GM23338 (cell line): Measurements from ENCODE around the gene ATP5PO. TPM values are rescaled to one million over a fixed set of nuclear protein-coding genes. Genes with fewer than 3 reads are reported as not detected.

Experiments used
- ATAC-seq: fragments of 200-7000 bp; cut with Tn5 transposase; 3 replicates; pipeline ENCODE4 v1.9.1; 2020
- DNase-seq: peaks from one replicate; pipeline ENCODE4 v3.0.0-alpha.2; 2015; ENCODE audit warnings: low spot score
- H2AFZ ChIP-seq: fragments of 200-600 bp; sonication (generic); 2 replicates; pipeline ENCODE4 v1.8.0; 2016; ENCODE audit warnings: antibody characterized with exemption, mild to moderate bottlenecking, moderate library complexity
- H3F3A ChIP-seq: fragments of 200-600 bp; sonication (generic); replicated peaks from 2 replicates; pipeline ENCODE4 v1.8.0; 2017; ENCODE audit warnings: antibody characterized with exemption, mixed run types, low read depth
- H3K27ac ChIP-seq: fragments of 200-600 bp; sonication (generic); 2 replicates; pipeline ENCODE4 v1.6.1; 2016; ENCODE audit warnings: low read depth
- H3K27me3 ChIP-seq: fragments of 200-600 bp; sonication (generic); 2 replicates; pipeline ENCODE4 v1.8.0; 2016; ENCODE audit warnings: mild to moderate bottlenecking, mixed run types, moderate library complexity; ENCODE audit not compliant: insufficient read depth
- H3K36me3 ChIP-seq: fragments of 200-600 bp; sonication (generic); 2 replicates; pipeline ENCODE4 v1.8.0; 2016; ENCODE audit warnings: mild to moderate bottlenecking; ENCODE audit not compliant: insufficient read depth
- H3K4me1 ChIP-seq: fragments of 200-600 bp; sonication (generic); 2 replicates; pipeline ENCODE4 v1.8.0; 2016; ENCODE audit warnings: mild to moderate bottlenecking, moderate library complexity; ENCODE audit not compliant: insufficient read depth
- H3K4me2 ChIP-seq: fragments of 200-600 bp; sonication (generic); 2 replicates; pipeline ENCODE4 v1.7.1; 2017; ENCODE audit warnings: mixed run types
- H3K4me3 ChIP-seq: fragments of 200-600 bp; sonication (generic); 2 replicates; pipeline ENCODE4 v1.6.1; 2016; ENCODE audit warnings: mixed run types
- H3K79me2 ChIP-seq: fragments of 200-600 bp; sonication (generic); replicated peaks from 2 replicates; pipeline ENCODE4 v1.8.0; 2017; ENCODE audit warnings: mild to moderate bottlenecking; ENCODE audit not compliant: insufficient read depth
- H3K9me2 ChIP-seq: fragments of 200-600 bp; sonication (generic); 2 replicates; pipeline ENCODE4 v1.8.0; 2017; ENCODE audit not compliant: insufficient read depth
- H4K20me1 ChIP-seq: fragments of 200-600 bp; sonication (generic); replicated peaks from 2 replicates; pipeline ENCODE4 v1.8.0; 2017; ENCODE audit warnings: mild to moderate bottlenecking; ENCODE audit not compliant: insufficient read depth
- H3K27ac Mint-ChIP-seq: 2 replicates; pipeline ENCODE4 v1.8.0; 2020; ENCODE audit warnings: inconsistent platforms, mild to moderate bottlenecking, moderate library complexity, mixed read lengths
- H3K27me3 Mint-ChIP-seq: 3 replicates; pipeline ENCODE4 v1.8.0; 2022; ENCODE audit warnings: low read depth, mild to moderate bottlenecking, moderate library complexity, mixed read lengths, inconsistent platforms; ENCODE audit not compliant: insufficient read depth, poor library complexity
- H3K36me3 Mint-ChIP-seq: 3 replicates; pipeline ENCODE4 v1.8.0; 2021; ENCODE audit warnings: low read depth, mild to moderate bottlenecking, inconsistent platforms, moderate library complexity, mixed read lengths
- H3K4me1 Mint-ChIP-seq: 3 replicates; pipeline ENCODE4 v1.8.0; 2020; ENCODE audit warnings: mild to moderate bottlenecking, inconsistent platforms, mixed read lengths
- H3K4me3 Mint-ChIP-seq: 3 replicates; pipeline ENCODE4 v1.8.0; 2021; ENCODE audit warnings: moderate library complexity, mild to moderate bottlenecking, inconsistent platforms, mixed read lengths
- H3K9me3 Mint-ChIP-seq: 3 replicates; pipeline ENCODE4 v1.8.0; 2020; ENCODE audit warnings: moderate library complexity, mild to moderate bottlenecking, inconsistent platforms, mixed read lengths
- CREB1 ChIP-seq: fragments of 250-450 bp; sonication (Bioruptor Pico); IDR thresholded peaks from 2 replicates; pipeline ENCODE4 v1.5.0; 2020; ENCODE audit warnings: low read depth, mild to moderate bottlenecking, moderate library complexity
- CTCF ChIP-seq, 2 experiments: fragments of 200-600 bp in 1 of 2; sonication (generic) in 1 of 2; conservative IDR thresholded peaks; 2 replicates each; pipeline versions ENCODE4 v1.5.1 to v1.6.1; 2016 to 2017; ENCODE audit warnings: antibody characterized with exemption in 2 of 2, low read depth in 2 of 2, mild to moderate bottlenecking in 2 of 2, moderate library complexity in 1 of 2
- ETS1 ChIP-seq: IDR thresholded peaks from 2 replicates; pipeline ENCODE4 v1.6.1; 2016; ENCODE audit warnings: antibody characterized with exemption
- EZH2 ChIP-seq: fragments of 200-600 bp; sonication (generic); IDR thresholded peaks from one replicate; pipeline ENCODE4 v1.8.0; 2017; ENCODE audit warnings: antibody characterized with exemption, mild to moderate bottlenecking, low read depth; ENCODE audit not compliant: unreplicated experiment
- EZH2phosphoT487 ChIP-seq: fragments of 200-600 bp; sonication (generic); IDR thresholded peaks from one replicate; pipeline ENCODE4 v1.8.1; 2018; ENCODE audit warnings: antibody characterized with exemption; ENCODE audit not compliant: unreplicated experiment
- JUNB ChIP-seq: IDR thresholded peaks from one replicate; pipeline ENCODE4 v1.6.1; 2016; ENCODE audit warnings: antibody characterized with exemption; ENCODE audit not compliant: unreplicated experiment
- NANOG ChIP-seq: IDR thresholded peaks from 2 replicates; pipeline ENCODE4 v1.6.1; 2016; ENCODE audit warnings: antibody characterized with exemption, borderline replicate concordance
- POLR2AphosphoS5 ChIP-seq: IDR thresholded peaks from 2 replicates; pipeline ENCODE4 v1.6.1; 2016; ENCODE audit warnings: antibody characterized with exemption, low read depth
- REST ChIP-seq: IDR thresholded peaks from one replicate; pipeline ENCODE4 v1.6.1; 2018; ENCODE audit warnings: antibody characterized with exemption; ENCODE audit not compliant: unreplicated experiment
- STAT1 ChIP-seq: IDR thresholded peaks from one replicate; pipeline ENCODE4 v1.6.1; 2016; ENCODE audit warnings: antibody characterized with exemption; ENCODE audit not compliant: unreplicated experiment
- ZNF114 ChIP-seq: fragments of 250-450 bp; sonication (Bioruptor Pico); IDR thresholded peaks from 2 replicates; pipeline ENCODE4 v1.5.0; 2020; ENCODE audit warnings: mild to moderate bottlenecking, moderate library complexity
- ZNF331 ChIP-seq: fragments of 250-450 bp; sonication (Bioruptor Pico); IDR thresholded peaks from 2 replicates; pipeline ENCODE4 v1.5.0; 2020; ENCODE audit warnings: low read depth, mild to moderate bottlenecking, moderate library complexity
- ZNF462 ChIP-seq: fragments of 250-450 bp; sonication (Bioruptor Pico); IDR thresholded peaks from 2 replicates; pipeline ENCODE4 v1.5.0; 2020; ENCODE audit warnings: mild to moderate bottlenecking, moderate library complexity
- polyA plus RNA-seq: library from polyadenylated mRNA; unstranded; fragments of >200 nt; fragmentation: Nextera tagmentation; extraction: Ambion mirVana; gene quantifications from 2 replicates; pipeline ENCODE4 v1.2.1, GENCODE V29; 2016
- total RNA-seq: library from RNA; depleted of rRNA; stranded (reverse); fragments of >200 nt; shearing (Covaris generic); gene quantifications from 2 replicates; pipeline ENCODE4 v1.2.3, GENCODE V29; 2014

The ATP5PO gene
- total and polyA plus RNA-seq, 2 experiments from 2014 or later, result 244 to 522 TPM

- H3K4me1 ChIP-seq, result peaks cover 5% of the 10 kb centered on the region
- peaks cover 12% of the 10 kb centered on the region for H3K36me3 ChIP-seq
- H3F3A ChIP-seq, result peaks cover 17% of the 10 kb centered on the region
- H4K20me1 ChIP-seq, result peaks cover 6% of the 10 kb centered on the region; the same call in 1 of the 2 replicates
- Mint-ChIP-seq H3K36me3 (peaks cover 25% of the 10 kb centered on the region), H3K4me3 (no peak overlapping the region), H3K9me3 (no peaks in the 10 kb centered on the region), H3K27me3 (peaks cover 19% of the 10 kb centered on the region), H3K4me1 (peaks cover 17% of the 10 kb centered on the region), H3K27ac (no peak overlapping the region)
- no peaks in the 10 kb centered on the region for H3K9me2 ChIP-seq
- H3K27me3 ChIP-seq, result no peaks in the 10 kb centered on the region
- H3K4me2 ChIP-seq, result no peak overlapping the region
- DNase-seq (no peak), ATAC-seq (no peak)
- H3K79me2 ChIP-seq, result no peaks in the 10 kb centered on the region
- no peak overlapping the region for H3K27ac ChIP-seq
- TF ChIP-seq REST (no peak), ZNF331 (no peak), POLR2AphosphoS5 (no peak), EZH2phosphoT487 (no peak), STAT1 (no peak), JUNB (no peak), ETS1 (no peak), CTCF (conservative IDR thresholded peaks at IDR 0.05; ENCODE audit: low read depth in 2 of 2) (no peak), CREB1 (no peak), ZNF462 (CRISPR knock-in tag) (no peak), ZNF114 (CRISPR knock-in tag) (no peak), EZH2 (no peak), NANOG (no peak)
- H2AFZ ChIP-seq, result no peak overlapping the region
- no peak overlapping the region for H3K4me3 ChIP-seq
Measured at GRCh38 chr21:33899199-33899598, 16.4 kb downstream of the ATP5PO start.
